Stimulated activated naive CD8-positive, alpha-beta T cell treated with anti-CD3 and anti-CD28 coated beads, Interleukin-15, amount 100 ng/mL, for 72 hours (primary cell): ENCODE results near the gene CAMK4.

Experiments
- ATAC-seq: fragments of 150-1000 bp; cut with Tn5 transposase; 2 replicates; pipeline ENCODE4 v1.10.0; 2021; ENCODE audit warnings: mild to moderate bottlenecking, moderate library complexity
- DNase-seq, 2 donors: peaks; one replicate each; pipeline ENCODE4 v3.0.0; 2021 to 2022
- H3K27ac Mint-ChIP-seq, 2 donors: one replicate each; pipeline ENCODE4 v1.8.0; 2022; ENCODE audit warnings: mild to moderate bottlenecking in 2 of 2, mixed read lengths in 2 of 2, moderate library complexity in 2 of 2
- H3K27me3 Mint-ChIP-seq: one replicate; pipeline ENCODE4 v1.8.0; 2022; ENCODE audit warnings: mixed read lengths
- H3K4me1 Mint-ChIP-seq: one replicate; pipeline ENCODE4 v1.8.0; 2022; ENCODE audit warnings: mild to moderate bottlenecking, mixed read lengths
- H3K4me3 Mint-ChIP-seq, 2 donors: one replicate each; pipeline ENCODE4 v1.8.0; 2022; ENCODE audit warnings: mild to moderate bottlenecking in 2 of 2, mixed read lengths in 2 of 2, moderate library complexity in 1 of 2
- H3K9me3 Mint-ChIP-seq, 2 donors: one replicate each; pipeline ENCODE4 v1.8.0; 2022; ENCODE audit warnings: mixed read lengths in 2 of 2

CAMK4 gene

DNA sequence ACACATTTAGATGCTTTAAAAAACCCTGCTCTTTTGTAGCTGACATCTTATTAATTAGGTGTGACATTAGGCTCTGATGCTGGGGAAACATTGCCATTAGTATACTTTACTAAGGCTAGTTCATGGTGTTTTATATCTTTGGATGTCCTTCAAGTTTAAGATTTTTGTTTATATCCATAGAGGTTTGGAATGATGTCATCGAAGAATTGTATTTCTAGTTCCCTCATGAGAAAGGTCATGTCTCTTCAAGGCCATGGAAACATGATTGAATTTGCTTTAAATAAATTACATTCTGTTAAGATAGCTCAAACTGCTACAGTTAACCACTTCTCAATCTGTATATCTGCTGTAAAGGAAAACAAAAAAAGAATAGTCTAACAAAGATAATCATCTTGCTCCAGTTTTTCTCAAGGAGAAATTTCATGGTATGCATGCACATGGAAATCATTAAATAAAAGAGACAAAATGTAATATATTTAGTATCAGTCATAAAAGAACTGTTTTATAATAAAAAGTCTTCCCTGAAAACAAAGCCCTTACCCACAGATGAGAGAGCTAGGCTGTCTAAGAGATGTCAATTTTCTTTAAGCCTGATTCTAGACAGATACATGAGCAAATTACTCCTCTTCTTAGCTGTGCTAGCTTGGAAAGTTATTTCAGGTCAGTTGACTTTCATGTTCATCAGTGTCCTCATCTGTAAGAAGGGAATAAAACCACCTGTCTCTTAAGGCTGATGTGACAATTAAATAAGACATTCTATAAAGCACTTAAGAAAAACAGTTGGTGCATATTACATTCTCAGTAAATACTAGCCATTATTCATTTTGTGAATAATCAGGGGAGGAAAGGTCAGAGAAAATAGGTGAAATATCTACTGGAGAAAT, 313.2 kb downstream of the CAMK4 start:
- no peak overlapping the region for H3K4me3 Mint-ChIP-seq
- no peak overlapping the region for H3K27ac Mint-ChIP-seq
- DNase-seq (no peak), ATAC-seq (no peak)
- H3K27me3 Mint-ChIP-seq = peaks cover 19% of the 10 kb centered on the region
- no peaks in the 10 kb centered on the region for H3K4me1 Mint-ChIP-seq
- peaks cover 0 to 9% of the 10 kb centered on the region in 2 donors for H3K9me3 Mint-ChIP-seq
